ENCODE results near the gene GP1BB.

GP1BB gene

GRCh38 chr22:19753090-19753842 lies 29.9 kb downstream of the GP1BB start:
- Mint-ChIP-seq H3K4me1 (ENCODE audit: low read depth) (peaks cover 25% of the 10 kb centered on the region), H3K27me3 (peaks cover 79% of the 10 kb centered on the region), H3K36me3 (ENCODE audit: low read depth) (no peaks in the 10 kb centered on the region), H3K27ac (no peak overlapping the region), H3K9me3 (no peaks in the 10 kb centered on the region), H3K4me3 (no peak overlapping the region)
- intact Hi-C loops (cut with micrococcal nuclease): no loop called here

GRCh38 chr22:19753996-19754700 lies 30.8 kb downstream of the GP1BB start:
- Mint-ChIP-seq H3K4me1 (ENCODE audit: low read depth) (peaks cover 25% of the 10 kb centered on the region), H3K4me3 (no peak overlapping the region), H3K27me3 (peaks cover 84% of the 10 kb centered on the region), H3K9me3 (no peaks in the 10 kb centered on the region), H3K27ac (no peak overlapping the region), H3K36me3 (ENCODE audit: low read depth) (no peaks in the 10 kb centered on the region)
- intact Hi-C loops (cut with micrococcal nuclease): no loop called here

GRCh38 chr22:19754701-19755144 lies 31.4 kb downstream of the GP1BB start:
- no peak overlapping the region for H3K4me3 Mint-ChIP-seq
- peaks cover 29% of the 10 kb centered on the region for H3K4me1 Mint-ChIP-seq (ENCODE audit: low read depth)
- H3K36me3 Mint-ChIP-seq (ENCODE audit: low read depth): no peaks in the 10 kb centered on the region
- H3K9me3 Mint-ChIP-seq: no peaks in the 10 kb centered on the region
- intact Hi-C loops (cut with micrococcal nuclease): no loop called here
- no peak overlapping the region for H3K27ac Mint-ChIP-seq
- peaks cover 85% of the 10 kb centered on the region for H3K27me3 Mint-ChIP-seq

DNA sequence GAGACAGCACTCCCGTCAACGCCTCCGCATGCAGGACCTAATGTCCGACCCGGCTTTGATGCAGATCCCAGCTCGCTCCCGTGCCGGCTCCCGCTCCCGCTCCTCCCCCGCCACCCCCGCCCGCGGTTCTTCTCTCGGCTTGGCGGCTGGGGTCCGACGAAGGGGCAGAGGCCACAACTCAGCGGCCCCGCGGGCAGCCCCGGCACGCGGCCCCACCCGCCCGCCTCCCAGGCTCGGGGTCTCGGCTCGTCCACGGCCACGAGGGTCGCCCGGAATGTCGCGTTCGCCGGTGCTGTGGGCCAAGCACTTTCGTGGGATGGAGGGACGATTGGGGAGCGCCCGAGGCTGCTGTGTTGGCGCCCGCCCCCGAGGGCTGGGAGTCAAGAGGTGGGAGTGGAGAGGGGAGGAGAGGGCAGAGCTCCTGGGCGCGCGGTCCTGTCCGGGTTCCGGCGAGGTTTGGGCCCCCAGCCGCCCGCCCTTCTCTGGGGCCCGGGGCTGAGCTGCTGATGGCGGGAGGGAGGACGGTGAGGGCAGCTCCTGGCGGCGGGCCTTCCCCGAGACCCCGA lies 31.9 kb downstream of the GP1BB start:
- Mint-ChIP-seq H3K9me3 (no peaks in the 10 kb centered on the region), H3K4me3 (no peak overlapping the region), H3K27me3 (peaks cover 90% of the 10 kb centered on the region), H3K27ac (no peak overlapping the region), H3K4me1 (ENCODE audit: low read depth) (peaks cover 34% of the 10 kb centered on the region), H3K36me3 (ENCODE audit: low read depth) (no peaks in the 10 kb centered on the region)
- intact Hi-C loops (cut with micrococcal nuclease): no loop called here

- Mint-ChIP-seq H3K4me1 (ENCODE audit: low read depth) (peaks cover 37% of the 10 kb centered on the region), H3K27me3 (peaks cover 91% of the 10 kb centered on the region), H3K27ac (no peak overlapping the region), H3K9me3 (no peaks in the 10 kb centered on the region), H3K4me3 (no peak overlapping the region), H3K36me3 (ENCODE audit: low read depth) (no peaks in the 10 kb centered on the region)
- intact Hi-C loops (cut with micrococcal nuclease): no loop called here
These were observed 32.5 kb downstream of the GP1BB start for GRCh38 chr22:19755722-19756287.

- H3K4me1 Mint-ChIP-seq (ENCODE audit: low read depth): peaks cover 37% of the 10 kb centered on the region
- intact Hi-C loops (cut with micrococcal nuclease): no loop called here
These were observed 33.2 kb downstream of the GP1BB start for GRCh38 chr22:19756288-19757128.

DNA sequence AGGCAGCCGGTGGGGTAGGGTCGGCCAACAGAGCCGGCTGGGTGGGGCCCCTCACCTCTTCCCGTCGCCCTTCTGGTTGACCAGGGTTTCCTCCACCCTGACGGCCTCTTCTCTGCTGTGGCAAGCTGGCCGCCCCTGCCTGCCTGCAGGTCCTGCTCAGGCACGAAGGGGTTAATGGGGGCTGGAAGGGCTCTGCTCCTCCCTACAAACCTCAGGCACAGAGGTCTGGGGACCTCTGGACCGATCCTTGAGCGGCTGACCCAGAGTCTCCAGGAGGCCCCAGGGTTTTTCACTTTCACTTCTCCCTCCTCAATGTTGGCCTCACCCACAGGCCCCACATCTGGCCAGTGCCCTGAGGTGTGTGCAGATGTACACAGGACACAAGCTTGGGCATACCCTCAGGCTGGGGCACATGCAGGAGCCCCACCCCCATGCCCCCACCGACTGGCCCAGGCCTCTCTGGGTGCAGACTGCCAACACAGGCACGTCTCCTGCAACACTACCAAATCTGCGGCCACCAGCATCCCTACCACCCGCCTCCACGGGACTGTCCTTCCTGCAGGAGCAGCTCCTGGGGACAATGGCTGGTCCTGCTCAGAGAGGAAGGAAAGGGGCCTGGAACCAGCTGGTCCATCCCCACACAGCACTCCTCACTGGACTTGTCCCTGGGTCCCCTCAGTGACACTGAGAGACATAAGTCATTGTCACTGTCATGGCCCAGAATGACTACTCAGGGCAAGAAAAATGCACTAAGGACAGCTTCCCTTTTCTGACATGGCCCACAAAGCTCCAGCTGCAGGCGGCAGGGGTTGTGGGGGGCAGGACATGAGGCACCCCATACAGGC lies 34.0 kb downstream of the GP1BB start:
- no peaks in the 10 kb centered on the region for H3K9me3 Mint-ChIP-seq
- peak overlapping the region; percentile 67 for H3K4me3 Mint-ChIP-seq
- peaks cover 85% of the 10 kb centered on the region for H3K27me3 Mint-ChIP-seq
- H3K36me3 Mint-ChIP-seq (ENCODE audit: low read depth): no peaks in the 10 kb centered on the region
- H3K27ac Mint-ChIP-seq: no peak overlapping the region
- H3K4me1 Mint-ChIP-seq (ENCODE audit: low read depth): peaks cover 37% of the 10 kb centered on the region
- intact Hi-C loops (cut with micrococcal nuclease): no loop called here

More at GRCh38 chr22:19756288-19757128, 33.2 kb downstream of the GP1BB start:
- Mint-ChIP-seq H3K36me3 (ENCODE audit: low read depth) (no peaks in the 10 kb centered on the region), H3K4me3 (peak overlapping the region; percentile 67), H3K27ac (no peak overlapping the region), H3K9me3 (no peaks in the 10 kb centered on the region), H3K27me3 (peaks cover 85% of the 10 kb centered on the region)

GRCh38 chr22:19757985-19758895 lies 34.9 kb downstream of the GP1BB start:
- Mint-ChIP-seq H3K9me3 (no peaks in the 10 kb centered on the region), H3K4me3 (no peak overlapping the region)

GRCh38 chr22:19758896-19759426 lies 35.6 kb downstream of the GP1BB start:
- Mint-ChIP-seq H3K4me1 (ENCODE audit: low read depth) (peaks cover 37% of the 10 kb centered on the region), H3K4me3 (no peak overlapping the region), H3K9me3 (no peaks in the 10 kb centered on the region), H3K27ac (no peak overlapping the region), H3K27me3 (peaks cover 86% of the 10 kb centered on the region), H3K36me3 (ENCODE audit: low read depth) (no peaks in the 10 kb centered on the region)
- intact Hi-C loops (cut with micrococcal nuclease): no loop called here

More at GRCh38 chr22:19757985-19758895, 34.9 kb downstream of the GP1BB start:
- intact Hi-C loops (cut with micrococcal nuclease): no loop called here
- no peak overlapping the region for H3K27ac Mint-ChIP-seq
- H3K4me1 Mint-ChIP-seq (ENCODE audit: low read depth): peaks cover 37% of the 10 kb centered on the region
- H3K36me3 Mint-ChIP-seq (ENCODE audit: low read depth): no peaks in the 10 kb centered on the region
- peaks cover 86% of the 10 kb centered on the region for H3K27me3 Mint-ChIP-seq

GRCh38 chr22:19759427-19760057 lies 36.2 kb downstream of the GP1BB start:
- Mint-ChIP-seq H3K9me3 (no peaks in the 10 kb centered on the region), H3K27me3 (peaks cover 86% of the 10 kb centered on the region), H3K27ac (no peak overlapping the region), H3K36me3 (ENCODE audit: low read depth) (no peaks in the 10 kb centered on the region), H3K4me1 (ENCODE audit: low read depth) (peaks cover 37% of the 10 kb centered on the region), H3K4me3 (peak overlapping the region; percentile 70)
- intact Hi-C loops (cut with micrococcal nuclease): no loop called here

DNA sequence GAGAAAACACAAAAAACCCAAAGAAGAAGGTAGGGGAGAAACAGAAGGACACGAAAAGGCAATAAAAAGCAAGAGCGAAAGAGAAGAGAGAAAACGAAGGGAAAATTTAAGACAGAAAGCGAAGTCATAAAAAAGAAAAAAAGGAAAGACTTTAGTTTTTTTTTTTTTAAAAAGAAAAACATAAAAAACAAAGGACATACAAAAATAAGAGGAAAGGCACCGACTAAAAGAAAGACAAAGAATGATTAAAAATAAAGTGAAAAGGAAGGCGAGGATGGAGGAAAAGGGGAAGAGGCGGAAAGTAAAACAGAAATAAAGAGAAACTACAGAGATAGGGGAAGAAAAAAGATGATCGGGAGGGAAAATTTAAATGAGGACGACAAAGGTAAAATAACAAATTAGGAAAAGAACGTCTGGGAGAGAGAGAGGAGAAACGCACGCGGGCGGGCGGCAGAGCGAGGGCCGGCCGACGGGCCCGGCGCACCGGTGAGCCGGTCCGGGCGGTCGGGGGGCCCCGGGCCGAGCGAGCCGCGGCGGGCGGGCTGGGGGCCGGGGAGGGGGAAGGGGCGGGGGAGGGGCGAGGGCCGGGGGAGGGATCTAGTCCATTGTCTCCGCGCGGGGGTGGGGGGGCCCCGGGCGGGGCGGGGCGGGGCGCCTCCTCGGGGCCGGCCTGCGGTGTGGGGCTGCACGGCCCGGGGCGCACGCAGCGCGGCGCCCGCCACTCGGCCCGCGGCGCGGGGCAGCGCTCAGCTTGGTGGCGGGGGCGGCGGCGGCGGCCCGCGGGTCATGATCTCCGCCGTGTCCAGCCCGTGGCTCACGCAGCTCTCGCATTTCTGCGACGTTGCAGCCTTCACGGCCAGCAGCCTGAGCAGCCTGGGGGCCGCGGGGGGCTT lies 37.0 kb downstream of the GP1BB start, which contains the start of gene TBX1:
Gene TBX1 (plus strand): TSS at position 721 of the 893 bp plus-strand sequence. CDS start 66 bp downstream, at position 787.
- Mint-ChIP-seq H3K27ac (no peak within 1 kb of the TSS), H3K27me3 (peaks cover 87% of the 10 kb centered on the region), H3K4me3 (peak within 1 kb of the TSS; percentile 70), H3K4me1 (ENCODE audit: low read depth) (peaks cover 37% of the 10 kb centered on the region), H3K9me3 (no peaks in the 10 kb centered on the region), H3K36me3 (ENCODE audit: low read depth) (no peaks in the 10 kb centered on the region)
- intact Hi-C loops (cut with micrococcal nuclease): no loop called here

All from dendritic cell treated with granulocyte-macrophage colony-stimulating factor and Interleukin-4, amounts not matched to agents 40 ng/mL and 50 ng/mL, for 4 days (primary cell).